ENCODE results near the gene ZNF460. TPM values are rescaled to one million over a fixed set of nuclear protein-coding genes. Genes with fewer than 3 reads are reported as not detected.

Gene ZNF460
- total RNA-seq, 1 donor from 2014 or later, result 23.0 TPM

- ATAC-seq (ENCODE audit: poor library complexity), result no peak
Observed at GRCh38 chr19:57321751-57322150, 41.5 kb downstream of the ZNF460 start.

GRCh38 chr19:57324992-57325391 is 44.7 kb downstream of the ZNF460 start:
- no peak for ATAC-seq (ENCODE audit: poor library complexity)
- no peak for DNase-seq
- intact Hi-C loops (cut with DNase I), result no loop called here

More at GRCh38 chr19:57321751-57322150, 41.5 kb downstream of the ZNF460 start:
- DNase-seq, result no peak
- intact Hi-C loops (cut with DNase I), result no loop called here

- ATAC-seq (ENCODE audit: poor library complexity) (no peak), DNase-seq (no peak)
- intact Hi-C loops (cut with DNase I), result no loop called here
Observed at GRCh38 chr19:57327993-57328392, 47.7 kb downstream of the ZNF460 start.

- no peak for DNase-seq
- intact Hi-C loops (cut with DNase I), result no loop called here
- ATAC-seq (ENCODE audit: poor library complexity), result no peak
Observed at GRCh38 chr19:57334191-57334590, 53.9 kb downstream of the ZNF460 start.

- no peak for DNase-seq
- intact Hi-C loops (cut with DNase I), result no loop called here
- ATAC-seq (ENCODE audit: poor library complexity), result peak; percentile 82
Observed at GRCh38 chr19:57338877-57339276, 58.6 kb downstream of the ZNF460 start.

- DNase-seq (no peak), ATAC-seq (ENCODE audit: poor library complexity) (no peak)
- intact Hi-C loops (cut with DNase I), result no loop called here
Observed at GRCh38 chr19:57342582-57342981, 62.3 kb downstream of the ZNF460 start.

Other genes starting within 250 kb of the ZNF460 start
- not detected for gene USP29, start 160.5 kb upstream of the ZNF460 start, total RNA-seq
- not detected for gene ZIM3, start 135.3 kb upstream of the ZNF460 start, total RNA-seq
- not detected for gene DUXA, start 113.0 kb upstream of the ZNF460 start, total RNA-seq
- 18.1 TPM for gene ZNF264, start 89.0 kb upstream of the ZNF460 start, total RNA-seq
- 0.91 TPM for gene AURKC, start 49.5 kb upstream of the ZNF460 start, total RNA-seq
- gene ZNF805, start 39.9 kb upstream of the ZNF460 start, total RNA-seq, result 8.4 TPM
- gene ZNF543, start 40.0 kb downstream of the ZNF460 start, total RNA-seq, result 5.6 TPM
- gene ZNF304, start 70.8 kb downstream of the ZNF460 start, total RNA-seq, result 7.5 TPM
- gene TRAPPC2B, start 83.1 kb downstream of the ZNF460 start, total RNA-seq, result 9.1 TPM
- gene ZNF547, start 83.1 kb downstream of the ZNF460 start, total RNA-seq, result 3.3 TPM
- gene ZNF548, start 109.4 kb downstream of the ZNF460 start, total RNA-seq, result 13.5 TPM
- gene ZNF17, start 130.7 kb downstream of the ZNF460 start, total RNA-seq, result 10.1 TPM
- 3.4 TPM for gene ZNF749, start 154.8 kb downstream of the ZNF460 start, total RNA-seq
- gene VN1R1, start 176.7 kb downstream of the ZNF460 start, total RNA-seq, result 3.7 TPM
- 21.4 TPM for gene ZNF772, start 197.1 kb downstream of the ZNF460 start, total RNA-seq
- 7.7 TPM for gene ZNF419, start 207.3 kb downstream of the ZNF460 start, total RNA-seq
- 3.9 TPM for gene ZNF773, start 219.5 kb downstream of the ZNF460 start, total RNA-seq
- gene ZNF549, start 246.9 kb downstream of the ZNF460 start, total RNA-seq, result 4.2 TPM